HG02938 (cell line): ENCODE data around the gene ADGRB3.
"Not testable (repeated sequence)": the region's sequence is repeated elsewhere in the genome, so short reads cannot be mapped to it uniquely, and the experiment has no call there.

ENCODE experiments used
- ATAC-seq: cut with Tn5 transposase; IDR thresholded peaks from one replicate; pipeline ENCODE4 v1.9.1; 2021; ENCODE audit warnings: mild to moderate bottlenecking, moderate library complexity; ENCODE audit not compliant: unreplicated experiment

ADGRB3 gene

DNA sequence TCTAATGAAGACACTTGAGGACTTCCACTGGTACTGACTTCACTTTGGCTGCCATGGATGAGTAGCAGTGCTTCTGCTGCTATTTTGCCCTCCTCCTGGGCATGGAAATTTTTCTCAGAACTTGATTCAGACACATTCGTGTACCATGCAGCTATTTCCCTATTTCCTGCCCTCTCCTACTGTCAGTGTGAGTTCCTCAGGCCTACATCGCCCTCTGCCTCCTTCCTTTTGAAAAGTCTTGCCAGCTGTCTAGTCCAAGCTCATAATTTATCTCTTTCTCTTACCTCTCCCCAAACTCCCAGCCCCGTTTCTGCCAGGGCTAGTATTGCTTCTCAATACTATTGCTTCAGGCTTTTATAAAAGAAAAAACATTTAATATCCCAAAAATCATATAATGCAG lies 470.2 kb downstream of the ADGRB3 start:
- no peak for ATAC-seq

GRCh38 chr6:69106511-69106910 lies 471.4 kb downstream of the ADGRB3 start:
- ATAC-seq, result no peak

GRCh38 chr6:69111301-69111700 lies 476.2 kb downstream of the ADGRB3 start:
- no peak for ATAC-seq

- ATAC-seq, result no peak
Observed at GRCh38 chr6:69116658-69117057, 481.6 kb downstream of the ADGRB3 start.

GRCh38 chr6:69121461-69122406 lies 486.7 kb downstream of the ADGRB3 start:
- ATAC-seq, result not testable (repeated sequence)

GRCh38 chr6:69122407-69122773 lies 487.3 kb downstream of the ADGRB3 start:
- no peak for ATAC-seq

- ATAC-seq, result no peak
Observed at GRCh38 chr6:69128411-69128810, 493.3 kb downstream of the ADGRB3 start.

- ATAC-seq, result no peak
Observed at GRCh38 chr6:69129046-69129445, 494.0 kb downstream of the ADGRB3 start.

GRCh38 chr6:69135927-69136326 lies 500.8 kb downstream of the ADGRB3 start:
- no peak for ATAC-seq

- ATAC-seq, result no peak
Observed at GRCh38 chr6:69138148-69138547, 503.1 kb downstream of the ADGRB3 start.

DNA sequence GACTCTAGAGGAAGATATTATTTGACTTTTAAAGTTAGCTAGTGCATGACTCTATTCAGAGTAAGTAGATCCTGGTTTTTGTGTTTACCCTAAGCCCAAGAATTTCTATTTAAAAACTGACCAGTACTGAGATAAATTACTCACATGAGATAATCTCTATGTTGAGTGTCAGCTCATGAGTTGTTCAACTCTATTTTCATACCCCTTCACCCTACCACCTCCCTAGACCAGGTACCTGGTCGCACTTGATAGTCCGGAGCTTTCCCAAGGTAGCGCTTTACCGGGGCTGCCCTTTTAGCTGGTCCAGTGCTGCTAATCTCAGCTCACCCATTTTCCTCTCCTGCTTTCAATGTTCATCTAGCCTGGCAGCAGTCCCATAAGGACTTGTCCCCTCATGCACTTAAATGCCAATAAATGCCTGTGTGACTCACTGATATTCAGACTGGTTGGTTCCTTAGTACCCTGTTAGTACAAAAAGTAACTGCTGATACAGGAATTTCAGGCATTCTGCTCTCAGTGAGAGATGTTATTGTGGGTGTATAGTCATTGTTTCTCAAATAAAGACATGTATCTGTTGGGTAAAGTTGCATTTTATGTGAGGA lies 503.9 kb downstream of the ADGRB3 start:
- ATAC-seq, result no peak

DNA sequence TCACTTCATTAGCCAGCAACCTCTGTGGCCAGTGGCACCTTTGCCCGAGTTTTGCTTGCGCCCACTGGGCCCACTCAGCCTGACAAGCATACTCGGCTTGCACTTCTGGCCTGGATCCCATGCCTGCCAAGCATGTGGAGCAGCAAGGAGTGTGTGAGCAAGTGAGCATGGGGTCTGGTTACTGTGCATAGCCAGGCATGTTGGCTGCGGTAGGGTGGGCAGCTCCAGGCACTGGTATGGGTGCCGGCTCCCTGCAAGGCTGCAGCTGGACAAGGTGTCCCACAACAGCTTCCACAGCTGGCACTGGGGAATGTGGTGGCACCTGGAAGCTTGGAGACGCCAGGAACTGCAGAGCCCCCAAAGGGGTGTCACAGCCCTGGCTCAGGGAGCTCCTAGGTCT lies 510.0 kb downstream of the ADGRB3 start:
- ATAC-seq, result no peak

- ATAC-seq, result no peak
Observed at GRCh38 chr6:69146385-69146784, 511.3 kb downstream of the ADGRB3 start.

DNA sequence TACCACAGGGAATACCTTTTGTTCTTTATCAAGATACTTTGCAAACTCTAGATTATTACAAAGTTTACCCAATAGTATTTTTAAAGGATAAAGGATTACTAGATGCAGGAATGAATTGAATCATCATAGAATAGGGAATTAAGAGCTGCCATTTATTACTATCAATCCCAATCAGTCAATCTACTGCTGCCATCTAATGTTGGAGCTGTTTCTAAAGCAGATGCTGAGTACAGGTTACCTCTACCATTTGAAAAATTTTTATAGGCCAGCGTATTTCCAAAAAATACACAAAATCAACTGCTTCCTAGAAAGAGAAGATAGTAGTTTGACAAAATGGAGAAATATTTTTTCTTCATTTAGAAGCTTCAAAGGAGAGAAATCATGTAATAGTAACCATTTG lies 520.4 kb downstream of the ADGRB3 start:
- no peak for ATAC-seq

- no peak for ATAC-seq
Observed at GRCh38 chr6:69162811-69163210, 527.7 kb downstream of the ADGRB3 start.

DNA sequence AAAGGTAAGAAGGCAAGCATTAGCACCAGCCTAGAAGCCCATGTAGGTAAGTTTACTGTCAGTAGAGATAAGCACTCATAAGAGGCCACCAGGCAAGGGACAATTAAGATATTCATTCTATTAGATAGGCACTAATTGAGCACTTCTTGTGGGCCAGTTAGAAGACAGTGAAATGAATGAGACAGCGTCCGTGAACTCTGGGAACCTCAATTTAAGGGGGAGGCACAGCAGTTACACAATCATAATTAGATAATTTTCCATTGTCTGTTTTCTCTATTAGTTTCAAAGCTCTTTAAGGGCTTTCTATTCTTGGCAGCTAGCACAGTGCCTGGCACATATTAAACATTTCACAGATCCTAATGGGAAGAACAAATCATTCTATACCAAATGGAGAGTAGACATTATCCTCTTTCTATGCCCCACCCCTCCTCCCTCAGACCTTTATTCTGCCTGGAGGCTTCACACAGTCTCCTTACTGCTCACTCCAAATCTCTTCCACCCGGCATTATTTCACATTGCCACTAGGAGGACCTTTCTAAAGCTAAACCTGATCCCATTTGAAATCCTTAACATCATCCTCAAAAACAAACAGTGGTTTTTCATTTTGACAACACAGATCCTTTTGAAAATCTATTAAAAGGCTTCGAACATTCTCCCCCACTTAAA lies 529.6 kb downstream of the ADGRB3 start:
- no peak for ATAC-seq

DNA sequence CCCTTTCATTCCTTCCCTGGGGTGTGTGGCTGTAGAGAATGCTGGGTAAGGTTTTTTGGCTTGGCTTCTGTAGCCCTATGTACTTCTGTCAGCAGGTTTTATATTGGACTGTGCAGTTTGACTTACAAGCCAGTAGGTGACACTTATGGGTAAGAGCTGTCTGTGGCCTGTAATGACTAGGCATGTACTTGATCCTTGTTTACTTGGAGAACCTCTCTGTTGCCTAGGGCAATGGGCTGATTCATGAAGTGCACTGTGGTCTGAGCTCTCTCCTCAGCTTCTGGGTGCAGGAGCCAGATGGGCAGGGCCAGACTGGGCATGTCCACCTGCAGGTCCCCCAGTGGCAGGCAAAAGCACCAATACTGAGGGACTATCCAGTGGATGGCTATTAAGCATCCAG lies 544.6 kb downstream of the ADGRB3 start:
- ATAC-seq, result no peak

DNA sequence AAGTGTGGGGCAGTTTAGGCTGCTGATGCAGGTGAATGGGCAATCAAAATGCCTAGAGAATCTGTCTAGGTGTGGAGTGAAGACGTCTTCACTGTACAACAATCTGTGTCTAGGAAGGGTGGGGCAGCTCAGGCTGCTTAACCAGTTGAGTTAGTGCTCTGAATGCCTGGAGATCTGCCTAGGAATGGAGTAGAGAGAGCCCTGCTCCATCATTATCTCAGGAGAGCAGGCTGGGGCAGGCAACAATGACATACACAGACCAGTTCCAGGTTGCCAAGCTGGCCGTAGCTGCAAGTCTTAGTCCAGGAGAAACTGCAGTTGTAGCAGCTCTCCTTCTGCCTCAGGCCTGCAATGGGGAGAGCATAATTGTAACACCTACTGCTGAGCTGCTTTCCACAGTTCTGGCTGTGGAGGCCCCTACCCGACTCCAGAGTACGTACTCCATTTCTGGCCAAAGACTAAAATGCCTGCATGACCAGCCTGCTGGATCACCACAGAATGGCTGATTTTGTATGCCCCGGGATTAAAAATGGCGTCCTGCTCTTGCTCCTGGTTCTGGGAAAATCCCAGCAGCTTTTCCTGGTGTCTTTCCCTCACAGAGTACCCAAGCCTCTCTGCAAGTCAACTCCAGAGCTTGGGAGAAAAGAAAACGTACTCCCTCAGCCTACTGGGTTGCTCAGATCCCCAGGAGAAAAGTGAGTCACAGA lies 545.4 kb downstream of the ADGRB3 start:
- ATAC-seq, result no peak

- no peak for ATAC-seq
Observed at GRCh38 chr6:69181964-69182363, 546.9 kb downstream of the ADGRB3 start.

DNA sequence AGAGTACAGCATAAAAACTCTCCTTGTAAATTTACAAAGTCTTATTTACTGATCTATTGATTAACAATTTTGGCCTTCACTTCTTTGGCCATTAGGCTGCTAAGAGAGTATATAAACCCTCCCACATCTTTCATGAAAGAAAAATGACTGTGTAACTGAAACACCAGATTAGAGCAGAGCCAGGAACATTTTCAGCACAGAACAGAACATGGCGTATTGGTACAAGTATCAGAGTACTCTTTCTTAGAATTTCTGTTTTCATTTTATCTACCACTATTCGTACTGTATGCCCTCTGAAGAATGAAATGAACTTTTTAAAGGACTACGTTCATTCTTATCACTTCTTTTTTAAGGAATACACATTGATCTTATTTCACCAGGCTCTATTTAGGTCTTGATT lies 550.2 kb downstream of the ADGRB3 start:
- no peak for ATAC-seq

GRCh38 chr6:69202768-69203167 lies 567.7 kb downstream of the ADGRB3 start:
- ATAC-seq, result no peak
